ENCODE results near the gene IL18RAP. TPM values are rescaled to one million over a fixed set of nuclear protein-coding genes. Genes with fewer than 3 reads are reported as not detected.
A peak's percentile ranks its signal among the peaks of the same experiment; 100 is the strongest.

IL18RAP gene
- total RNA-seq, 2 experiments from 2014 or later, result 5.3 to 5.5 TPM

GRCh38 chr2:102435741-102436140 lies 12.8 kb downstream of the IL18RAP start:
- Mint-ChIP-seq H3K4me1 (peaks cover 32% of the 10 kb centered on the region), H3K36me3 (peaks cover 18% of the 10 kb centered on the region), H3K4me3 (no peak overlapping the region)

GRCh38 chr2:102436323-102436722 lies 13.4 kb downstream of the IL18RAP start:
- H3K4me3 Mint-ChIP-seq, result peak overlapping the region; percentile 16
- peaks cover 30% of the 10 kb centered on the region for H3K4me1 Mint-ChIP-seq
- H3K36me3 Mint-ChIP-seq, result peaks cover 15% of the 10 kb centered on the region
- H3K27me3 Mint-ChIP-seq, result no peaks in the 10 kb centered on the region
- DNase-seq, result peak; percentile 26
- peak overlapping the region; percentile 81 for H3K27ac Mint-ChIP-seq
- peaks cover 6% of the 10 kb centered on the region for H3K9me3 Mint-ChIP-seq

More at GRCh38 chr2:102435741-102436140, 12.8 kb downstream of the IL18RAP start:
- no peak for DNase-seq
- peaks cover 8% of the 10 kb centered on the region for H3K9me3 Mint-ChIP-seq
- H3K27ac Mint-ChIP-seq, result peak overlapping the region; percentile 81
- H3K27me3 Mint-ChIP-seq, result no peaks in the 10 kb centered on the region

- no peaks in the 10 kb centered on the region for H3K27me3 Mint-ChIP-seq
- peaks cover 28% of the 10 kb centered on the region for H3K4me1 Mint-ChIP-seq
- DNase-seq, result no peak
- H3K4me3 Mint-ChIP-seq, result peak overlapping the region; percentile 42
- H3K27ac Mint-ChIP-seq, result peak overlapping the region; percentile 90
- H3K36me3 Mint-ChIP-seq, result peaks cover 13% of the 10 kb centered on the region
- H3K9me3 Mint-ChIP-seq, result peaks cover 4% of the 10 kb centered on the region
Measured at GRCh38 chr2:102437122-102437521, 14.2 kb downstream of the IL18RAP start.

GRCh38 chr2:102438111-102438510 lies 15.2 kb downstream of the IL18RAP start:
- no peak for DNase-seq
- H3K36me3 Mint-ChIP-seq, result peaks cover 13% of the 10 kb centered on the region
- peaks cover 4% of the 10 kb centered on the region for H3K9me3 Mint-ChIP-seq
- no peak overlapping the region for H3K27ac Mint-ChIP-seq
- H3K4me3 Mint-ChIP-seq, result no peak overlapping the region
- peaks cover 30% of the 10 kb centered on the region for H3K4me1 Mint-ChIP-seq
- no peaks in the 10 kb centered on the region for H3K27me3 Mint-ChIP-seq

GRCh38 chr2:102438578-102438977 lies 15.6 kb downstream of the IL18RAP start:
- peaks cover 4% of the 10 kb centered on the region for H3K9me3 Mint-ChIP-seq
- DNase-seq, result no peak
- peaks cover 13% of the 10 kb centered on the region for H3K36me3 Mint-ChIP-seq
- H3K27ac Mint-ChIP-seq, result no peak overlapping the region
- no peak overlapping the region for H3K4me3 Mint-ChIP-seq
- H3K27me3 Mint-ChIP-seq, result no peaks in the 10 kb centered on the region
- H3K4me1 Mint-ChIP-seq, result peaks cover 31% of the 10 kb centered on the region

- no peaks in the 10 kb centered on the region for H3K27me3 Mint-ChIP-seq
Measured at GRCh38 chr2:102439065-102439695, 16.2 kb downstream of the IL18RAP start.

GRCh38 chr2:102442967-102443828 lies 20.2 kb downstream of the IL18RAP start:
- Mint-ChIP-seq H3K4me3 (peak overlapping the region; percentile 25), H3K36me3 (no peaks in the 10 kb centered on the region), H3K27me3 (no peaks in the 10 kb centered on the region), H3K27ac (peak overlapping the region; percentile 50), H3K9me3 (no peaks in the 10 kb centered on the region), H3K4me1 (peaks cover 6% of the 10 kb centered on the region)
- DNase-seq, result peak; percentile 30

More at GRCh38 chr2:102439065-102439695, 16.2 kb downstream of the IL18RAP start:
- DNase-seq, result no peak
- H3K4me1 Mint-ChIP-seq, result peaks cover 31% of the 10 kb centered on the region
- H3K36me3 Mint-ChIP-seq, result peaks cover 11% of the 10 kb centered on the region
- peaks cover 4% of the 10 kb centered on the region for H3K9me3 Mint-ChIP-seq
- H3K27ac Mint-ChIP-seq, result no peak overlapping the region
- no peak overlapping the region for H3K4me3 Mint-ChIP-seq

GRCh38 chr2:102444233-102444632 lies 21.3 kb downstream of the IL18RAP start:
- peaks cover 6% of the 10 kb centered on the region for H3K4me1 Mint-ChIP-seq
- DNase-seq, result no peak
- H3K36me3 Mint-ChIP-seq, result no peaks in the 10 kb centered on the region
- H3K4me3 Mint-ChIP-seq, result no peak overlapping the region
- no peak overlapping the region for H3K27ac Mint-ChIP-seq
- no peaks in the 10 kb centered on the region for H3K27me3 Mint-ChIP-seq
- H3K9me3 Mint-ChIP-seq, result no peaks in the 10 kb centered on the region

GRCh38 chr2:102446936-102447335 lies 24.0 kb downstream of the IL18RAP start:
- no peak overlapping the region for H3K4me3 Mint-ChIP-seq
- no peaks in the 10 kb centered on the region for H3K27me3 Mint-ChIP-seq
- no peak overlapping the region for H3K27ac Mint-ChIP-seq
- peaks cover 6% of the 10 kb centered on the region for H3K4me1 Mint-ChIP-seq
- no peaks in the 10 kb centered on the region for H3K9me3 Mint-ChIP-seq
- no peaks in the 10 kb centered on the region for H3K36me3 Mint-ChIP-seq
- no peak for DNase-seq

- H3K36me3 Mint-ChIP-seq, result no peaks in the 10 kb centered on the region
- no peaks in the 10 kb centered on the region for H3K9me3 Mint-ChIP-seq
- peaks cover 12% of the 10 kb centered on the region for H3K4me1 Mint-ChIP-seq
- DNase-seq, result peak; percentile 52
- no peaks in the 10 kb centered on the region for H3K27me3 Mint-ChIP-seq
- no peak overlapping the region for H3K27ac Mint-ChIP-seq
- no peak overlapping the region for H3K4me3 Mint-ChIP-seq
Measured at GRCh38 chr2:102449370-102449974, 26.5 kb downstream of the IL18RAP start.

GRCh38 chr2:102451968-102452367 lies 29.0 kb downstream of the IL18RAP start:
- DNase-seq, result no peak
- Mint-ChIP-seq H3K27me3 (peaks cover 8% of the 10 kb centered on the region), H3K36me3 (peaks cover 6% of the 10 kb centered on the region), H3K27ac (no peak overlapping the region), H3K4me1 (peaks cover 18% of the 10 kb centered on the region), H3K4me3 (no peak overlapping the region), H3K9me3 (peaks cover 5% of the 10 kb centered on the region)

- no peak overlapping the region for H3K27ac Mint-ChIP-seq
Measured at GRCh38 chr2:102453501-102453900, 30.5 kb downstream of the IL18RAP start.

GRCh38 chr2:102455061-102455670 lies 32.2 kb downstream of the IL18RAP start:
- Mint-ChIP-seq H3K36me3 (peaks cover 6% of the 10 kb centered on the region), H3K4me3 (no peak overlapping the region), H3K9me3 (peaks cover 5% of the 10 kb centered on the region), H3K27ac (no peak overlapping the region), H3K27me3 (peaks cover 9% of the 10 kb centered on the region), H3K4me1 (peaks cover 18% of the 10 kb centered on the region)
- no peak for DNase-seq

More at GRCh38 chr2:102453501-102453900, 30.5 kb downstream of the IL18RAP start:
- no peak for DNase-seq
- Mint-ChIP-seq H3K4me1 (peaks cover 18% of the 10 kb centered on the region), H3K4me3 (no peak overlapping the region), H3K9me3 (peaks cover 5% of the 10 kb centered on the region), H3K27me3 (peaks cover 9% of the 10 kb centered on the region), H3K36me3 (peaks cover 6% of the 10 kb centered on the region)

GRCh38 chr2:102460467-102460866 lies 37.5 kb downstream of the IL18RAP start:
- no peak for DNase-seq

GRCh38 chr2:102461188-102461587 lies 38.2 kb downstream of the IL18RAP start:
- Mint-ChIP-seq H3K27ac (no peak overlapping the region), H3K4me3 (no peak overlapping the region), H3K4me1 (no peaks in the 10 kb centered on the region), H3K9me3 (peaks cover 4% of the 10 kb centered on the region), H3K27me3 (peaks cover 14% of the 10 kb centered on the region), H3K36me3 (no peaks in the 10 kb centered on the region)
- DNase-seq, result no peak

More at GRCh38 chr2:102460467-102460866, 37.5 kb downstream of the IL18RAP start:
- Mint-ChIP-seq H3K36me3 (peaks cover 4% of the 10 kb centered on the region), H3K4me3 (no peak overlapping the region), H3K27me3 (peaks cover 20% of the 10 kb centered on the region), H3K27ac (no peak overlapping the region), H3K9me3 (peaks cover 9% of the 10 kb centered on the region), H3K4me1 (no peaks in the 10 kb centered on the region)

All from activated naive CD8-positive, alpha-beta T cell treated with anti-CD3 and anti-CD28 coated beads for 36 hours (primary cell).